HG03095 (cell line): ENCODE results near the gene SNAPC4.
"Not testable (repeated sequence)": the region's sequence is repeated elsewhere in the genome, so short reads cannot be mapped to it uniquely, and the experiment has no call there.

ENCODE experiments used
- ATAC-seq: cut with Tn5 transposase; IDR thresholded peaks from one replicate; pipeline ENCODE4 v1.9.1; 2021; ENCODE audit warnings: moderate library complexity; ENCODE audit not compliant: unreplicated experiment

Gene SNAPC4

GRCh38 chr9:136358888-136359287 is 41.1 kb downstream of the SNAPC4 start:
- no peak for ATAC-seq

GRCh38 chr9:136358016-136358415 is 42.0 kb downstream of the SNAPC4 start:
- ATAC-seq, result no peak

- no peak for ATAC-seq
Measured at GRCh38 chr9:136357202-136357725, 42.7 kb downstream of the SNAPC4 start.

- no peak for ATAC-seq
Measured at GRCh38 chr9:136355616-136356557, 44.1 kb downstream of the SNAPC4 start.

- ATAC-seq, result no peak
Measured at GRCh38 chr9:136354592-136355085, 45.3 kb downstream of the SNAPC4 start.

GRCh38 chr9:136353757-136354488 is 46.0 kb downstream of the SNAPC4 start:
- ATAC-seq, result no peak

GRCh38 chr9:136353088-136353487 is 46.9 kb downstream of the SNAPC4 start:
- no peak for ATAC-seq

- ATAC-seq, result no peak
Measured at GRCh38 chr9:136352682-136353081, 47.3 kb downstream of the SNAPC4 start.

- not testable (repeated sequence) for ATAC-seq
Measured at GRCh38 chr9:136351868-136352267, 48.1 kb downstream of the SNAPC4 start.

GRCh38 chr9:136351252-136351800 is 48.6 kb downstream of the SNAPC4 start:
- no peak for ATAC-seq
